ENCODE measurements around the gene KCNH2. TPM values are rescaled to one million over a fixed set of nuclear protein-coding genes. Genes with fewer than 3 reads are reported as not detected.

KCNH2 gene
- total RNA-seq, 1 experiment from 2014 or later, result 0.34 TPM

GRCh38 chr7:150938566-150938965 is 39.6 kb downstream of the KCNH2 start:
- no peak for DNase-seq (ENCODE audit: low read depth)

- DNase-seq (ENCODE audit: low read depth), result peak; percentile 80
Measured at GRCh38 chr7:150937848-150938561, 40.1 kb downstream of the KCNH2 start.

GRCh38 chr7:150936018-150936417 is 42.1 kb downstream of the KCNH2 start:
- no peak for DNase-seq (ENCODE audit: low read depth)

- no peak for DNase-seq (ENCODE audit: low read depth)
Measured at GRCh38 chr7:150935149-150935548, 43.0 kb downstream of the KCNH2 start.

- DNase-seq (ENCODE audit: low read depth), result no peak
Measured at GRCh38 chr7:150934045-150934766, 43.9 kb downstream of the KCNH2 start.

- no peak for DNase-seq (ENCODE audit: low read depth)
Measured at GRCh38 chr7:150931199-150931869, 46.8 kb downstream of the KCNH2 start.

GRCh38 chr7:150928541-150928940 is 49.6 kb downstream of the KCNH2 start:
- no peak for DNase-seq (ENCODE audit: low read depth)

GRCh38 chr7:150927956-150928344 is 50.2 kb downstream of the KCNH2 start:
- no peak for DNase-seq (ENCODE audit: low read depth)

- DNase-seq (ENCODE audit: low read depth), result peak; percentile 33
Measured at GRCh38 chr7:150927157-150927955, 50.8 kb downstream of the KCNH2 start.

GRCh38 chr7:150926066-150926465 is 52.1 kb downstream of the KCNH2 start:
- no peak for DNase-seq (ENCODE audit: low read depth)

GRCh38 chr7:150924369-150924781 is 53.7 kb downstream of the KCNH2 start:
- no peak for DNase-seq (ENCODE audit: low read depth)

GRCh38 chr7:150923802-150924201 is 54.3 kb downstream of the KCNH2 start:
- no peak for DNase-seq (ENCODE audit: low read depth)

GRCh38 chr7:150923196-150923595 is 54.9 kb downstream of the KCNH2 start:
- DNase-seq (ENCODE audit: low read depth), result peak; percentile 42

GRCh38 chr7:150919160-150919559 is 59.0 kb downstream of the KCNH2 start:
- no peak for DNase-seq (ENCODE audit: low read depth)

- DNase-seq (ENCODE audit: low read depth), result no peak
Measured at GRCh38 chr7:150918378-150918777, 59.7 kb downstream of the KCNH2 start.

- no peak for DNase-seq (ENCODE audit: low read depth)
Measured at GRCh38 chr7:150917969-150918368, 60.2 kb downstream of the KCNH2 start.

GRCh38 chr7:150916670-150917069 is 61.5 kb downstream of the KCNH2 start:
- no peak for DNase-seq (ENCODE audit: low read depth)

GRCh38 chr7:150914966-150915365 is 63.2 kb downstream of the KCNH2 start:
- DNase-seq (ENCODE audit: low read depth), result no peak

GRCh38 chr7:150914196-150914595 is 63.9 kb downstream of the KCNH2 start:
- no peak for DNase-seq (ENCODE audit: low read depth)

GRCh38 chr7:150912427-150912826 is 65.7 kb downstream of the KCNH2 start:
- no peak for DNase-seq (ENCODE audit: low read depth)

- DNase-seq (ENCODE audit: low read depth), result no peak
Measured at GRCh38 chr7:150911590-150912267, 66.4 kb downstream of the KCNH2 start.
